Activated T-helper 17 cell treated with anti-CD3 and anti-CD28 coated beads, Interleukin-2, amount 50 U/mL, for 72 hours (primary cell): ENCODE measurements around the gene DHH. TPM values are rescaled to one million over a fixed set of nuclear protein-coding genes. Genes with fewer than 3 reads are reported as not detected.

Experiments used
- ATAC-seq: fragments of 150-1000 bp; cut with Tn5 transposase; replicated peaks from 2 replicates; pipeline ENCODE4 v1.10.0; 2021; ENCODE audit warnings: mild to moderate bottlenecking, moderate library complexity
- H3K27ac Mint-ChIP-seq: one replicate; pipeline ENCODE4 v1.8.0; 2022; ENCODE audit warnings: mixed read lengths
- H3K27me3 Mint-ChIP-seq: one replicate; pipeline ENCODE4 v1.8.0; 2022; ENCODE audit warnings: mixed read lengths
- H3K36me3 Mint-ChIP-seq: one replicate; pipeline ENCODE4 v1.8.0; 2022; ENCODE audit warnings: low read depth, mild to moderate bottlenecking, mixed read lengths
- H3K4me1 Mint-ChIP-seq: one replicate; pipeline ENCODE4 v1.8.0; 2022; ENCODE audit warnings: mixed read lengths
- H3K4me3 Mint-ChIP-seq: one replicate; pipeline ENCODE4 v1.8.0; 2022; ENCODE audit warnings: mild to moderate bottlenecking, mixed read lengths
- H3K9me3 Mint-ChIP-seq: one replicate; pipeline ENCODE4 v1.8.0; 2022; ENCODE audit warnings: mixed read lengths
- total RNA-seq, 2 donors: library from RNA; stranded (reverse); gene quantifications; one replicate each; pipeline ENCODE4 v1.2.3, GENCODE V29; 2022

The DHH gene
- total RNA-seq, 2 donors from 2014 or later, result 0.26 to 0.42 TPM

DNA sequence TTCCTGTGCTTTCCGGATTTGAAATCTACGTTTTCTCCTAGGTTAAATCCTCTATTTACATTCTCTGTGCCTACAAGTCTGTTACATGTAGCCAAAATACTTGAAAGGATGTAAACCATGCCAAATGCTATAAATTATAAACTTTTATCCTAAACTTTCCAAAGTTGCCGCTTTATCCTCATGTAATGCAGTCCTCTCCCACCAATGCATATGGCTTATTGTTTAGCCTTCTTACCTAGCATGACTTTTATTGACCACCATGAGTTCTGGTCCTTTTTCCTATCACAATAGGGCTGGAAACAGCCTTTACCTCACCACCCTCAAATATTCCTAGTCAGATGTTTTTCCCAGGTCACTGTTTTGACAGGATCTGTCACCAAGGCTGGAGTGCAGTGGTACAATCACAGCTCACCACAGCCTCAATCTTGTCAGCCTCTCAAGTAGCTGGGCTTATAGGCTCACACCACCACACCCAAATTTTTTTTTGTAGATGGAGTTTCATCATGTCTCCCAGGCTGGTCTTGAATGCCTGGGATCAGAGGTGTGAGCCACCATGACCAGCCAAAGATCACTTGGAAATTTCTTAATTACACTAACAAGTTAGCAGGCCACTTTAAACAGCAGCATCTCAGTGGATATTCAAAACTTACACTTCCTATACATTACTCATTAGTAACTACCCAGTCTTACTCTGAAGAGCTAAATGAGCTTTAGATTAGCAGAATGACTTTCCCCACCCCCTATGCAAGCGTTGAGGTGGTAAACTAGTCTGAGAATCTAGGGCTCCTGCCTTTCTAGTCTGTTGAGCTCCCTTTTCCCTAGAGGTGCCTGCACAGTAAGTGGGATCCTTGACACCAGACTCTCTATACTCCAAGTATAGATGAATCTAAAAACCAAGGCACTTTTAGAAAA lies 32.5 kb upstream of the DHH start:
- peak overlapping the region; percentile 21 for H3K4me3 Mint-ChIP-seq
- ATAC-seq, result no peak
- peaks cover 51% of the 10 kb centered on the region for H3K36me3 Mint-ChIP-seq
- H3K27ac Mint-ChIP-seq, result peak overlapping the region; percentile 44
- H3K4me1 Mint-ChIP-seq, result peaks cover 16% of the 10 kb centered on the region
- no peaks in the 10 kb centered on the region for H3K27me3 Mint-ChIP-seq
- no peaks in the 10 kb centered on the region for H3K9me3 Mint-ChIP-seq

- Mint-ChIP-seq H3K4me3 (no peak overlapping the region), H3K9me3 (no peaks in the 10 kb centered on the region), H3K27me3 (no peaks in the 10 kb centered on the region), H3K27ac (no peak overlapping the region), H3K36me3 (no peaks in the 10 kb centered on the region), H3K4me1 (no peaks in the 10 kb centered on the region)
- ATAC-seq, result no peak
These were observed 26.6 kb upstream of the DHH start for GRCh38 chr12:49121047-49121696.

DNA sequence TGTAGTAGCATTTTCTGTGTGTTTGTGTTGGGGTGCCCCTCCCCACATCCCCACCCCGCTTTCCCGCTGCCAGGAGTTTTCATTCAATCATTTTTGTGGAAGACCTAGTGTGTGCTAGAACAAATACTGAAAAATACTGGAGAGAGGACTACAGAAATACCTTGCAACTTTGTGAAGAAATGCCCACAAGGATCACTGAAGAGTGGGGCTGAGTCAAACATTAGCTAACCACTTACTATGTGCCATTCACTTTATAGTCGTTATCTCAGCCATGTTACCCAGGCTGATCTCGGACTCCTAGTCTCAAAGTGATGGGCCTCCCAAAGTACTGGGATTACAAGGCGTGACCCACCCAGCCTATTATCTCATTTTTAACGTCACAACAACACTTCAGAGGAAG lies 16.6 kb upstream of the DHH start:
- H3K4me1 Mint-ChIP-seq, result peaks cover 19% of the 10 kb centered on the region

GRCh38 chr12:49110464-49111155 lies 16.0 kb upstream of the DHH start, which contains the start of gene LMBR1L:
TSS of gene LMBR1L (minus strand) at chr12:49110847. CDS start at chr12:49110555, 292 bp downstream.
- peaks cover 19% of the 10 kb centered on the region for H3K4me1 Mint-ChIP-seq
- H3K4me3 Mint-ChIP-seq, result peak within 1 kb of the TSS; percentile 96
- H3K36me3 Mint-ChIP-seq, result peaks cover 9% of the 10 kb centered on the region
- H3K27ac Mint-ChIP-seq, result peak within 1 kb of the TSS; percentile 96
- H3K27me3 Mint-ChIP-seq, result no peaks in the 10 kb centered on the region
- ATAC-seq, result peak; percentile 100
- H3K9me3 Mint-ChIP-seq, result no peaks in the 10 kb centered on the region

More for the DNA sequence above, 16.6 kb upstream of the DHH start:
- Mint-ChIP-seq H3K27ac (peak overlapping the region; percentile 96), H3K9me3 (no peaks in the 10 kb centered on the region), H3K4me3 (peak overlapping the region; percentile 96), H3K27me3 (no peaks in the 10 kb centered on the region), H3K36me3 (peaks cover 4% of the 10 kb centered on the region)
- peak; percentile 22 for ATAC-seq

- peaks cover 9% of the 10 kb centered on the region for H3K36me3 Mint-ChIP-seq
- no peak for ATAC-seq
- no peaks in the 10 kb centered on the region for H3K27me3 Mint-ChIP-seq
- H3K9me3 Mint-ChIP-seq, result no peaks in the 10 kb centered on the region
- H3K27ac Mint-ChIP-seq, result peak overlapping the region; percentile 96
- peak overlapping the region; percentile 96 for H3K4me3 Mint-ChIP-seq
- H3K4me1 Mint-ChIP-seq, result peaks cover 19% of the 10 kb centered on the region
These were observed 15.3 kb upstream of the DHH start for GRCh38 chr12:49109641-49110463.

- no peaks in the 10 kb centered on the region for H3K9me3 Mint-ChIP-seq
- no peak for ATAC-seq
These were observed 14.4 kb upstream of the DHH start for GRCh38 chr12:49108958-49109404.

GRCh38 chr12:49105504-49106084 lies 11.0 kb upstream of the DHH start:
- H3K27me3 Mint-ChIP-seq, result no peaks in the 10 kb centered on the region
- H3K27ac Mint-ChIP-seq, result peak overlapping the region; percentile 12
- H3K9me3 Mint-ChIP-seq, result no peaks in the 10 kb centered on the region
- H3K36me3 Mint-ChIP-seq, result peaks cover 42% of the 10 kb centered on the region
- H3K4me3 Mint-ChIP-seq, result no peak overlapping the region
- ATAC-seq, result no peak
- peaks cover 19% of the 10 kb centered on the region for H3K4me1 Mint-ChIP-seq

More at GRCh38 chr12:49108958-49109404, 14.4 kb upstream of the DHH start:
- peaks cover 17% of the 10 kb centered on the region for H3K36me3 Mint-ChIP-seq
- H3K4me1 Mint-ChIP-seq, result peaks cover 19% of the 10 kb centered on the region
- H3K4me3 Mint-ChIP-seq, result peak overlapping the region; percentile 96
- H3K27me3 Mint-ChIP-seq, result no peaks in the 10 kb centered on the region
- peak overlapping the region; percentile 96 for H3K27ac Mint-ChIP-seq

- no peaks in the 10 kb centered on the region for H3K9me3 Mint-ChIP-seq
- no peak for ATAC-seq
- H3K27me3 Mint-ChIP-seq, result no peaks in the 10 kb centered on the region
- no peak overlapping the region for H3K4me3 Mint-ChIP-seq
- H3K27ac Mint-ChIP-seq, result no peak overlapping the region
- peaks cover 50% of the 10 kb centered on the region for H3K36me3 Mint-ChIP-seq
- H3K4me1 Mint-ChIP-seq, result peaks cover 18% of the 10 kb centered on the region
These were observed 10.2 kb upstream of the DHH start for GRCh38 chr12:49104822-49105221.

DNA sequence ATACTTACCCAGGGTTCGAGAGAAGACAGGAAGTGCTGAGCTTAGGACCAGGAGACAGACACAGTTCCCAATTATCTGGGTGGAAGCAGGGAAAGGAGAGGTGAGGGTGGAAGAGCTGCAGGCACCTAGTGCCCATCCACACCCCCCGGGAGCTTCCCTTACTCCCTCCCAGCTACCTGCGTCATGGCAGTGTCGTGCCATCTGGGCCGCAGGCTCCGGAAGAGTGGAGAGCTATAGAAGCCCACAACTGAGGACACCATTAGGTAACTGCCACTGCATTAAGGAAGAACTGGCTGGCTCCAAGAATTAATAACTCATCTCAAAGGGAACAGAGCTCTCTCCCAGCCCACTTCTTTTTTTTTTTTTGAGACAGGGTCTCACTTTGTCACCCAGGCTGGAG lies 5.8 kb upstream of the DHH start:
- ATAC-seq, result no peak
- H3K9me3 Mint-ChIP-seq, result no peaks in the 10 kb centered on the region
- peaks cover 1% of the 10 kb centered on the region for H3K4me1 Mint-ChIP-seq
- H3K27ac Mint-ChIP-seq, result no peak overlapping the region
- no peak overlapping the region for H3K4me3 Mint-ChIP-seq
- peaks cover 3% of the 10 kb centered on the region for H3K27me3 Mint-ChIP-seq
- peaks cover 81% of the 10 kb centered on the region for H3K36me3 Mint-ChIP-seq

GRCh38 chr12:49098703-49099102 lies 4.1 kb upstream of the DHH start:
- Mint-ChIP-seq H3K9me3 (no peaks in the 10 kb centered on the region), H3K4me1 (peaks cover 8% of the 10 kb centered on the region), H3K4me3 (no peak overlapping the region), H3K36me3 (peaks cover 75% of the 10 kb centered on the region), H3K27ac (no peak overlapping the region), H3K27me3 (peaks cover 13% of the 10 kb centered on the region)
- no peak for ATAC-seq

- Mint-ChIP-seq H3K36me3 (peaks cover 69% of the 10 kb centered on the region), H3K9me3 (no peaks in the 10 kb centered on the region), H3K27me3 (peaks cover 18% of the 10 kb centered on the region), H3K4me3 (no peak overlapping the region), H3K4me1 (peaks cover 8% of the 10 kb centered on the region), H3K27ac (no peak overlapping the region)
- ATAC-seq, result peak; percentile 58
These were observed 3.4 kb upstream of the DHH start for GRCh38 chr12:49098035-49098451.

DNA sequence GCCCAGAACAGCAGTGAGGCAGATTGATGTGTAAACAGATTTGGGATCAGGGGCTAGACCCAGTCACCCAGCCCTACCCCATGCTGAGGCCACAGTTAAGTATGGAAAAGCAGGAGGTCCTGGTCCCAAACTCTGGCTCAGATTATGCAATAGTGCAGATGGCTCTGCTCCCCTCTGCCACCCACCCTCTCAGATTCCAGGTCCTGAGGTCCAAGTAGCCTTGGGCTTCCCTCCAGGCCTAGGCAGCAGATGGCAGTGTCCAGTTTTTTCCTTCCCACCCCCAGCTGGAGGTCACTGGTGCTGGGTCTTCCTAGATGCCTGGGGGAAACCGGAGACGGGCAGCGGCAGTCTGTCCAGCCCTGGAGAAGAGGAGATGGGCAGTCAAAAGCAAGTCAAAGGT lies 2.8 kb upstream of the DHH start:
- Mint-ChIP-seq H3K36me3 (peaks cover 68% of the 10 kb centered on the region), H3K4me3 (no peak overlapping the region)
- no peak for ATAC-seq

DNA sequence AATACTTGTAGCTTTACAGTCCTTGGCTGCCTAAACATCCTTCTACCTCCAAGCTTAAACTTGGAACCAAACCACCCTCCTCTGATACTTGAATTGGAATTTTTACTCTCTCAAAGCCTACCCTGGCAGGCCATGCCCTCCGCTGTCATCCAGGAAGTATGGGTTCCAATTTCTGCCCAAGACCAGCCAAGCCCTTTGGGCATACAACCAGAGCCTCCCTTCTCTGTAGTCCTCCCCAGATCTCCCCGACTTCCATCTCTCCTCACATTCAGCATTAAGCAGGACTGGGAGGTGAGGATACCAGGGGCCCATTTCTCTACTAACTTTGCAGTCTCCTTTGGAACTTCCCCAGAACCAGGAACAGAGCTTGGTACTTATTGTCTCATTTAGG lies 369 bp upstream of the DHH start:
- no peak for ATAC-seq
- Mint-ChIP-seq H3K27me3 (peaks cover 36% of the 10 kb centered on the region), H3K4me1 (peaks cover 13% of the 10 kb centered on the region), H3K36me3 (peaks cover 56% of the 10 kb centered on the region), H3K27ac (no peak overlapping the region), H3K4me3 (peak overlapping the region; percentile 6), H3K9me3 (no peaks in the 10 kb centered on the region)

More for the DNA sequence above, 2.8 kb upstream of the DHH start:
- Mint-ChIP-seq H3K9me3 (no peaks in the 10 kb centered on the region), H3K4me1 (peaks cover 8% of the 10 kb centered on the region), H3K27ac (no peak overlapping the region), H3K27me3 (peaks cover 21% of the 10 kb centered on the region)
